GM18502 (cell line): ENCODE data around the gene EPM2A.
"Not testable (repeated sequence)": the region's sequence is repeated elsewhere in the genome, so short reads cannot be mapped to it uniquely, and the experiment has no call there.

Source experiments
- ATAC-seq: cut with Tn5 transposase; IDR thresholded peaks from one replicate; pipeline ENCODE4 v1.9.1; 2021; ENCODE audit warnings: mild to moderate bottlenecking; ENCODE audit not compliant: unreplicated experiment, poor library complexity

EPM2A gene

DNA sequence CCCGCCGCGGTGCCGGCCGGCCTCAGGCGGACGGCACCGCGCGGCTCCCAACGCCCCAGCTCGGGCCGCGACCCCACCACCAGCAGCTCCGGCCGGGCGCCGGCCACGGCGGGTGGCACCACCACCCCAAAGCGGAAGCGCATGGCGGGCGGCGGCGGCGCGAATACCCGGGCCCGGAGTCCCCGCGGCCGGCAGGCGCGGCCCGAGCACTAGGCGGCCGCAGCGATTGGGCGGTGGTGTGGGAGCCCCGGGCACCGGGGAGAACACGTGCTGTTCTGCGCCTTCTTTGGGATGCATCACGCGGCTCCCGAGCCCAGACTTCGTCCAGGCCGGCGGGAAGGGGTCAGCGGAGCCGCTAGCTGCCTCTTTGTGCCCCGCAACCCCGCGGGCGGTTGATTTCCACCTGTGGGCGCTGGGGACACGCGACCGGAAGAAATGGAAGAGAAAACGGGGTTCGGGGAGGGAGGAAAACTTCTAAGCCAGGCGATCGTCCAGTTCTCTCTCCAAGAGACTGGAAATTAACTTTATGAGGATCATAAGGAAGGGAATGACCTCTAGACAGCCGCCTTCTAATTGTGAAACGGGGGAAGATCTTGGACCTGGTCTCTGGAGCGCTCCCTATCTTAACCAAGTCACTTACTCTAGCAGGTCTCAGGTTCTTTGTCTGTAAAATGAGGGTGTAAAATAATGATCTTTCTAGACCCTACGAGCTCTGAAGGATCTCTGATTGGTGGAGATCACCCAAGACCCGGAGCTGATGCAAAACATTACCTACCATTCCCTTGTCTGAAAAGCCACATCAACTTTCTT lies at the start of gene EPM2A:
Gene EPM2A (minus strand): TSS at position 165 of the 810 bp plus-strand sequence. CDS start 22 bp downstream, at position 143.
- peak; percentile 80 for ATAC-seq

DNA sequence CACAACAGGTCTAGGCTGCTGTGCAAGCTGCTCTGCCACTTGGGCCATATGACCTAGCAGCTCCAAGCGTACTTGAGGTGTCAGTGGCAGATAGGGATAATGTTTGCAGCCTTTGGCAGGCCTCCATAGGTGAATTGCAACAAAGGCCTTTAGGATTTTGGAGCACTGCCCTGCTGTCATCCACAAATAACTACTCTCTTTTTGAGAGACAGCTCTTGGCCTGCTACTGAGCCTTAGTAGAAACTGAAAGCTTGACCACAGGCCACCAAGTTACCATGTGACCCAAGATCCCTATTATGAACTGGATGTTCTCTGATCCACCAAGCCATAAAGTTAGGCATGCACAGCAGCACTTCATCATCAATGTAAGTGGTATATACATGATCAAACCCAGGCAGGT lies 49.4 kb upstream of the EPM2A start:
- peak; percentile 77 for ATAC-seq

- ATAC-seq, result no peak
Measured at GRCh38 chr6:145783796-145784195, 48.5 kb upstream of the EPM2A start.

DNA sequence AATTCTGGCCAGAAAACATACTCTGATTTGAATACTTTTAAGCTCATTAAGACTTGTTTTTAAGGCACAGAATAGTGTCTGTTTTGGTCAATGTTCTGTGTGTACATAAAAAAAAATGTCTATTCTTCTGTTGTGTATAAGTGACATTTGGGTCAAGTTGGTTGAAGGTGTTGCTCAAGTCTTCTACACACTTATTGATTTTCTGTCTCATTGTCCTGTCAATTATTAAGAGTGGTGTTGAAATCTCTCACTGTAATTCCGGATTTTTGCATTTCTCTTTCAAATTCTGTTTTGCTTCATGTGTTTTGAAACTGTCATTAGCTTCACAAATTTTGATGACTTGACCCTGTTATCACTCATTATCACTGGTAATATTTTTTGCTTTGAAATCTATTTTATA lies 37.5 kb upstream of the EPM2A start:
- ATAC-seq, result no peak

GRCh38 chr6:145765449-145765848 lies 30.1 kb upstream of the EPM2A start:
- no peak for ATAC-seq

DNA sequence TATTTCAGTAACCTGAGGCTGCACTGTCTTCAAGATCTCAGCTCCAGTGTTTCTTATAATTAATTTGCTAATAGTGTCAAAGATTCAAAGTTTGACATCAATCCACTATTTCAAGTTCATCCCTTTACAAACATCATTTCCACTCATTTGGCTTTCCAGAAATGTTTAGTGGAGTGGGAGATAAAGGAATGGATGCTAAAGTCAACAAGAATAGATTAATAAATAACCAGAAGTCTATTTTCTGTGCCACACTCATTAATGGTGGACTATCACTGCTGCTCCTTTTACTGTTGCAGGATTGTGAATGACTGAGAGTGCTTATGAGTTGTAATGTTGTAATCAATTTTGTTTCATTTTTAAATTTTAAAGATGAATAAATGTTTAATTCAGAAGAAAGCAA lies 28.4 kb upstream of the EPM2A start:
- no peak for ATAC-seq

DNA sequence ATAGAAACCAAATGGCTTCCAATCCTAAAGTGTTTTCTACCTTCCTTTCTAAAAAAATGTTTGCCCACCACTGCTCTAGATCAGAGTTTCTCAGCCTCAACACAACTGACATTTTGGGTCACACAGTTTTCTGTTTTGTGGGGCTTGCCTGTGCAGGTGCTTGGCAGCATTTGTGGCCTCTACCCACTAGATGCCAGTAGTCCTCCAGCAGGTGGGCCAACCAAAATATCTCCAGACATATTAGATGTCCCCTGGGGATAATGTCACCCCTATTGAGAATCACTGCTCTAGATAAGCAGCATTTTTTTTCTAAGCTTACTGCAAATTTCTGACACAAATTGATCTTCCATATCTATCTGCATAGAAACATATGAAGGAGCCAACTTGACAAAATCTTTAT lies 26.3 kb upstream of the EPM2A start:
- ATAC-seq, result peak; percentile 83

DNA sequence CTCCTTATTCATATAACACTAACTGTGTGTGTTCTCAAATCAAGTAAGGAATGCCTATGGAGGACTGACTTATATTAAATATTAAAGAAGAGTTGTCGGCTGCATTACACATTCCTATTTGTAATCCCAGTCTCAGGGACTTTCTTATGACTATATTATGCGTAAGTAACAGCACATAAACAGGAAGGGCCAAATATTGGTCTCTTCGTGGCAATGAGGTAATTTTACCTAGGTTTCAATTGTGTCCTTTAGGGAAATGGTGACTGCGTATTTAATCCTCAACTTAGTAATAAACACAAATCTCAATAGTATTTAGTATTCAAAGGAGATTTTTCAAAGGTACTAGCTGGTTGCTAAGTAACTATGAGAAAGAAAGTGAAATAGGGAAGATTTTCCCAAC lies 22.8 kb upstream of the EPM2A start:
- no peak for ATAC-seq

- ATAC-seq, result no peak
Measured at GRCh38 chr6:145756170-145756662, 20.9 kb upstream of the EPM2A start.

DNA sequence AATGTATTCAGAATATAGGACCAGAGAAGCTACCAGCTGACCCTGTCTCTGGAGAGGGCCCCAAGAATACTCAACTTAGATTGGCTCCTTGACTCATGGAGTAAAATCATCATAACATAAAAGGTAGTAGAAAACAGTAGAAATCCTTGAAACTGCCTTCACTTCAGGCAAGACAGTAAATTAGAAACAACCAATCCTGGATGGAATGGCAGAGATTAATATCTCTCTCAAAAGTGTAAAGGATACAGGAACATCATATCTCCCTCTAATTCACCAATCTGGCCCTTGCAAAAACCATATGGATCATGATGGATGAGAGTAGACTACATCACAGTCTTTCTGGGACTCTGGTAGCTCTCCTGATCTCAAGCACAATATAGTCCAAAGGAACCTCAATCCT lies 20.4 kb upstream of the EPM2A start:
- ATAC-seq, result no peak

- ATAC-seq, result no peak
Measured at GRCh38 chr6:145752638-145753037, 17.3 kb upstream of the EPM2A start.

DNA sequence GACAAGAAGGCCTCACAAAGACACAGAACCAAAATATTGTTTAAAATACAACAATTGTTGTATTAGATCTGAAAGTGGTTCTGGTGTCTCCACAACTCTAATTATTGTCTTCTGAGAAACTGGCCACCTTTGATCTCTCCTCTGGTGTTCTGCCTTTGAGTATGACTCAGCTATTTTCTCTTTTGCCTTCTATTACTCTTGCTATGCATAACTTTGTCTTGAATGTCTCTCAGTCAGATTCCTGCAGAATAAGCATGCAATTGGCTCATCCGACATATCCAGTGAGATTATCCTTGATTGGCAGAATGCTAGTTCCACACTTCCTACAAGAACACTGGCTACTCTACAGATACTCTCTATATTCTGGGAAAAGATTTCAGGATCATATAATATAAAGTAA lies 14.3 kb upstream of the EPM2A start:
- ATAC-seq, result peak; percentile 83

GRCh38 chr6:145745861-145746260 lies 10.5 kb upstream of the EPM2A start:
- no peak for ATAC-seq

DNA sequence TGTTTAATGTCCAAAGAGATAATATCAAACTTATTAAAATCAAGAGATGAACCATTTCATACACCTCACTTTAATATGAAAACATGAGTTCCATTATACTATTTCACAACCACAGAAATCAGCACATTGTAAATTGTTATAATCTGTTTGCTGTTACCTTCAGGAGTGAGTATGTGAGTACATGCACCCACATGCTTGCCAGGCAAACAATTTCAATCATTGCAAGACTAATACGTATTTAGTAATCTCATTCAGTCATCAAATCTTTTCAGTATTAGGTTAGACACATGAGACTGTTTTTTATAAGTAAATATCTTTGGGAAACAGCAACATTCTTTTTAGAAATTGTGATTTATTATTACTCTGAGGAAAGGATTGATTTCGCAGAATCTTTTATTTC lies 9.3 kb upstream of the EPM2A start:
- no peak for ATAC-seq

DNA sequence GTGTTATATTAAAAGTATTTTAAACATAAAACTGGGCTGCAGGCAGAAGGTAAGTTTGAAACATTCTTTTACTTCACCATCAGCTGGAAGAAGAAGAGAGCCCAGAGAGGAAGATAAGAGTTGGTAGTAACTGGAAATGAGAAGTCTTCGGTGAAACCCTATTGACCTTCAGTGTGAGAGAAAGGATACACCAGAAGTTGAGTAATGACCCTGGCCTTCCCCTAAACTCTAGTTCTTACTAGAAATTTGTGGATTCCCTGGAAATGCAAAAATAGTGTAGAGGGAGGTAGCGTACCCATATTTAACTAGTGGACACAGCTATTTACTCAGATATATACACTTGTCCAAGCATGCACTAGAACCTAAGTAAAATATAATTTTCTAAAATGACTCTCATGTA lies 8.0 kb upstream of the EPM2A start:
- ATAC-seq, result no peak

- not testable (repeated sequence) for ATAC-seq
Measured at GRCh38 chr6:145742472-145742871, 7.2 kb upstream of the EPM2A start.

DNA sequence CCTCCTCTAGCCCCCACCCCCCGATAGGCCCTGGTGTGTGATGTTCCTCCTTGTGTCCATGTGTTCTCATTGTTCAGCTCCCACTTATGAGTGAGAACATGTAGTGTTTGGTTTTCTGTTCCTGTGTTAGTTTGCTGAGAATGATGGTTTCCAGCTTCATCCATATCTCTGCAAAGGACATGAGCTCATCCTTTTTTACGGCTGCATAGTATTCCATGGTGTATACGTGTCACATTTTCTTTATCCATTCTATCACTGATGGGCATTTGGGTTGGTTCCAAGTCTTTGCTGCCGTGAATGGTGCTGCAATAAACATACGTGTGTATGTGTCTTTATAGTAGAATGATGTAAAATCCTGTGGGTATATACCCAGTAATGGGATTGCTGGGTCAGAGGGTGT lies 4.4 kb upstream of the EPM2A start:
- not testable (repeated sequence) for ATAC-seq

- no peak for ATAC-seq
Measured at GRCh38 chr6:145738265-145738664, 2.9 kb upstream of the EPM2A start.

DNA sequence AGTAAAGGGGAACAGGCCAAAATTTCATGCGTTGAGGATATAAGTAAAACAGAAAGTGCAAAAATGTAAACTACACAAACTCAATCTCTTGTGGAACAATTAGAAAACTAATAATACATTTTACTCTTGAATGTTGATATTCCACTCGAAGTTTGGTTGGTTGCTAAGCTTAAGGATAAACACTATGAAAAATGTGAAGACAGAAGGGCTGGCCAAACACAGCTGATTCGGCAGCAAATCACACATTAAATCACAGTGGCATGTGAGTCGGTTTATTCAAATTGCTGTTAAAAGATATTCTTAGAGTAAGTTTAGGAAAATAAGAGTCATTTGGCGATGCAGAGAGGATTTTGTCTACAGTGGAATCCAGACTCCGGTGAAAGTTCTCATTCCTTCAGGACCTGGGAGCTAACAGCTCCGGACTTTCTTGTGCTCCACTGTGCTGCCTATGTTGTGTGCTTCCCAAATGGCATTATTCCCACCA lies 1.4 kb upstream of the EPM2A start:
- ATAC-seq, result no peak

- peak; percentile 75 for ATAC-seq
Measured at GRCh38 chr6:145734486-145735355, 599 bp downstream of the EPM2A start.

- ATAC-seq, result no peak
Measured at GRCh38 chr6:145733810-145734209, 1.5 kb downstream of the EPM2A start.
